PC-3 (cell line): Measurements from ENCODE around the gene A3GALT2. TPM values are rescaled to one million over a fixed set of nuclear protein-coding genes. Genes with fewer than 3 reads are reported as not detected.
A peak's percentile ranks its signal among the peaks of the same experiment; 100 is the strongest.

ENCODE experiments used
- ATAC-seq: fragments of 200-7000 bp; cut with Tn5 transposase; 2 replicates; pipeline ENCODE4 v1.9.1; 2020; ENCODE audit warnings: mild to moderate bottlenecking, moderate library complexity
- BruUV-seq: library from RNA; stranded (reverse); fragments of 400-500 nt; replicated peaks from 2 replicates; lab custom pipeline; 2021; lab: Mats Ljungman, UMichigan
- CTCF ChIA-PET: fragments of 300-600 bp; sonication (Branson Sonifier 250); formaldehyde crosslinking; loops from one replicate; lab custom pipeline; 2022; ENCODE audit warnings: antibody characterized with exemption; lab: Charles Lee
- POLR2A ChIA-PET: fragments of 300-600 bp; sonication (Branson Sonifier 250); formaldehyde crosslinking; loops from one replicate; lab custom pipeline; 2022; ENCODE audit warnings: antibody characterized with exemption; ENCODE audit not compliant: unreplicated experiment; lab: Charles Lee
- DNase-seq: peaks from one replicate; pipeline ENCODE4 v3.0.0-alpha.2; 2015
- H2AFZ ChIP-seq: fragments of 300-600 bp; sonication (generic); 2 replicates; pipeline ENCODE4 v1.6.0; 2016; ENCODE audit warnings: antibody characterized with exemption, low read length
- H3F3A ChIP-seq: fragments of 300-600 bp; sonication (generic); one replicate; pipeline ENCODE4 v1.6.0; 2017; ENCODE audit warnings: antibody characterized with exemption, low read length, control low read depth, mild to moderate bottlenecking; ENCODE audit not compliant: unreplicated experiment
- H3K27ac ChIP-seq: fragments of 300-600 bp; sonication (generic); 2 replicates; pipeline ENCODE4 v1.5.1; 2016; ENCODE audit warnings: mild to moderate bottlenecking, low read length
- H3K27me3 ChIP-seq: fragments of 300-600 bp; sonication (generic); 2 replicates; pipeline ENCODE4 v1.6.1; 2016; ENCODE audit warnings: low read length, mixed read lengths
- H3K36me3 ChIP-seq: fragments of 300-600 bp; sonication (generic); 2 replicates; pipeline ENCODE4 v1.6.1; 2016; ENCODE audit warnings: low read depth, mixed run types, low read length, mixed read lengths
- H3K4me1 ChIP-seq: fragments of 300-600 bp; sonication (generic); 2 replicates; pipeline ENCODE4 v1.5.1; 2016; ENCODE audit warnings: low read length; ENCODE audit not compliant: insufficient read depth
- H3K4me2 ChIP-seq: fragments of 300-600 bp; sonication (generic); 2 replicates; pipeline ENCODE4 v1.6.0; 2016; ENCODE audit warnings: low read length
- H3K4me3 ChIP-seq: fragments of 300-600 bp; sonication (generic); 2 replicates; pipeline ENCODE4 v1.5.1; 2016; ENCODE audit warnings: mild to moderate bottlenecking, low read length, mixed read lengths
- H3K79me2 ChIP-seq: fragments of 300-600 bp; sonication (generic); 2 replicates; pipeline ENCODE4 v1.6.1; 2017; ENCODE audit warnings: low read length, mixed read lengths
- H3K9ac ChIP-seq: fragments of 300-600 bp; sonication (generic); 2 replicates; pipeline ENCODE4 v1.6.0; 2016; ENCODE audit warnings: mild to moderate bottlenecking, low read length
- H3K9me2 ChIP-seq: fragments of 300-600 bp; sonication (generic); replicated peaks from 2 replicates; pipeline ENCODE4 v1.6.1; 2016; ENCODE audit warnings: mixed run types, low read length, mixed read lengths
- H3K9me3 ChIP-seq: fragments of 300-600 bp; sonication (generic); 2 replicates; pipeline ENCODE4 v1.6.1; 2016; ENCODE audit warnings: low read length, mixed read lengths
- H4K20me1 ChIP-seq: fragments of 300-600 bp; sonication (generic); 2 replicates; pipeline ENCODE4 v1.6.1; 2016; ENCODE audit warnings: low read length, mixed read lengths
- CTCF ChIP-seq: fragments of 300-600 bp; sonication (generic); conservative IDR thresholded peaks from 2 replicates; pipeline ENCODE4 v1.5.1; 2017; ENCODE audit warnings: antibody characterized with exemption, low read depth, mild to moderate bottlenecking, low read length
- EZH2 ChIP-seq: fragments of 300-600 bp; sonication (generic); IDR thresholded peaks from one replicate; pipeline ENCODE4 v1.6.1; 2017; ENCODE audit warnings: antibody characterized with exemption, mild to moderate bottlenecking, low read length; ENCODE audit not compliant: unreplicated experiment
- EZH2phosphoT487 ChIP-seq: fragments of 300-600 bp; sonication (generic); IDR thresholded peaks from 2 replicates; pipeline ENCODE4 v1.6.1; 2018; ENCODE audit warnings: mild to moderate bottlenecking, antibody characterized with exemption, low read length, borderline replicate concordance
- intact Hi-C: fragments of 100-400 bp; cut with micrococcal nuclease; formaldehyde crosslinking; loops from 2 replicates; pipeline ENCODE4 v1.9.0; 2023
- total RNA-seq: library from RNA; depleted of rRNA; stranded (reverse); fragments of >200 nt; gene quantifications from 2 replicates; pipeline ENCODE4 v1.2.3, GENCODE V29; 2014

Gene A3GALT2
- total RNA-seq, 1 experiment from 2014 or later = not detected

- H3K27me3 ChIP-seq = no peaks in the 10 kb centered on the region
- ATAC-seq = peak; percentile 3; the same call in 1 of the 2 replicates
- H3K4me1 ChIP-seq = peaks cover 67% of the 10 kb centered on the region
- H2AFZ ChIP-seq = no peak overlapping the region
- H3K79me2 ChIP-seq = peaks cover 91% of the 10 kb centered on the region
- H3F3A ChIP-seq = peaks cover 4% of the 10 kb centered on the region
- ChIA-PET POLR2A (interaction anchor here (0.7 kb wide), 1 partner anchor 73 kb away, joined by 4 read pairs; no protein-coding TSS in a partner anchor), CTCF (no interaction called here)
- intact Hi-C loops = loop anchor here (1.0 kb wide), 1 partner anchor 86 kb away; no protein-coding TSS in a partner anchor
- peaks cover 45% of the 10 kb centered on the region for H3K36me3 ChIP-seq
- no TSS peak for BruUV-seq
- peak overlapping the region; percentile 90 for H3K9ac ChIP-seq
- DNase-seq = peak; percentile 34
- H4K20me1 ChIP-seq = peaks cover 41% of the 10 kb centered on the region
- peak overlapping the region; percentile 90 for H3K4me2 ChIP-seq
- H3K27ac ChIP-seq = peak overlapping the region; percentile 94
- H3K4me3 ChIP-seq = peak overlapping the region; percentile 97
- no peaks in the 10 kb centered on the region for H3K9me3 ChIP-seq
- no peak for TF ChIP-seq CTCF
- TF ChIP-seq EZH2phosphoT487 = no peak
- TF ChIP-seq EZH2 = no peak
- no peaks in the 10 kb centered on the region for H3K9me2 ChIP-seq
Measured at GRCh38 chr1:33347650-33347992, 26.7 kb upstream of the A3GALT2 start.

DNA sequence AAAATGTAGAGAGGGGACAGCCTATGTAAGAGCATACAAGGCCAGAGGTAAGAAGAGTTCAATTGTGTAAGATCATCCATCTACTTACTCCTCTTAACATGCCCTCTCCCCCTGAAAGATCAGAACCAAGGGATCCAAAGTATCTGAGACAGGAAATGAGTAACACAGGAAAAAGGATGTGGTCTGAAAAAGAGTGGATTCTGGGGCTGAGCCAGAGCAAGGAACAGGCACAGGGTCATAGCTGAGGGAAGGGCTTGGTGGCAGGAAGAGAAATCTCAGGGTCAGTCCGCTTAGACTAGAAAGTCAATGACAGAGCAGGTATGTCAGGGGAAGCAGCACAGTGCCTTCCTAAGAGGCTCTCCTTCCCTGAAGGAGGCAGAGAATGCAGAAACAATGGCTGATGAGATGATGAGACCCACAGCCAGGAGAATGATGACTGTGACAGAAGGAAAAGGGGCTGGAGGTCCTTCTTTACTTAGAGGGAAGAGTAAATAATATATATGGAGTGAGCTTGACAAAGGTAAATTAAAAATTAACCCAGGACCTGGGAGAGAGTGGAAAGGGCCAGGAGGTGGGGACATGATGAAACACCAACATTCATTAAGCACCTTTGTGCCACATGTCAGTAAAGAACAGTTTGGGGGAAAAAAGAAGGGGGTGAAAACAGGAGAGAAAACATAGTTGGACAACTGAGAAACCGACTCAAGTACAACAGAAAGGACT is 26.2 kb upstream of the A3GALT2 start:
- Histone ChIP-seq H3K4me1 (peaks cover 69% of the 10 kb centered on the region), H3F3A (peaks cover 4% of the 10 kb centered on the region), H3K4me3 (peak overlapping the region; percentile 97), H2AFZ (no peak overlapping the region), H3K27me3 (no peaks in the 10 kb centered on the region), H3K4me2 (peak overlapping the region; percentile 90), H3K9me3 (no peaks in the 10 kb centered on the region), H3K79me2 (peaks cover 95% of the 10 kb centered on the region), H3K9ac (peak overlapping the region; percentile 90), H3K36me3 (peaks cover 45% of the 10 kb centered on the region), H3K27ac (peak overlapping the region; percentile 94), H3K9me2 (no peaks in the 10 kb centered on the region), H4K20me1 (peaks cover 41% of the 10 kb centered on the region)
- ChIA-PET POLR2A (interaction anchor here (0.7 kb wide), 1 partner anchor 74 kb away, joined by 4 read pairs; no protein-coding TSS in a partner anchor), CTCF (no interaction called here)
- TF ChIP-seq EZH2phosphoT487 (no peak), EZH2 (no peak), CTCF (no peak)
- intact Hi-C loops = loop anchor here (1.0 kb wide), 1 partner anchor 86 kb away; no protein-coding TSS in a partner anchor
- ATAC-seq (peak; percentile 44), DNase-seq (peak; percentile 94)
- TSS peak; percentile 80 for BruUV-seq

DNA sequence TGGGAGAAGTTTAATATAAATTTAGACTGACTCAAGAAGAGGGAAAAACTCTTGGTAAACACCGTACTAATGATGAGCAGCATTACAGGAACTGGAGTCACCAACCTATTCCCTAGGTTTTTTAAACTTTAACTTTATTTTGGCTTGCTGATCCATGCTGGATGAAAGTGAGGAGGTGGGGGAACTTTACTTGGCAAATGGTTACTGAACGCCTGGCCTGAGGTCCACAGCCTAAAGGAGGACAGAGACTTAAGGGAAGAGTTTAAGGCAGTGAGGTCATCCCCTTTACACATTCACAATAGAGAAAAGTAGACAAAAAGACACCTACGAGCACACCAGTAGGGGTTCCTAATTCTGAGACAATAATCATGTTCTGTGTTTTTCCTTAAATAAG is 25.6 kb upstream of the A3GALT2 start:
- no TSS peak for BruUV-seq
- no peaks in the 10 kb centered on the region for H3K9me2 ChIP-seq
- TF ChIP-seq EZH2 (no peak), CTCF (no peak), EZH2phosphoT487 (no peak)
- H3F3A ChIP-seq = peaks cover 4% of the 10 kb centered on the region
- H3K4me1 ChIP-seq = peaks cover 75% of the 10 kb centered on the region
- peaks cover 50% of the 10 kb centered on the region for H3K36me3 ChIP-seq
- ATAC-seq = no peak
- H3K9ac ChIP-seq = peak overlapping the region; percentile 68
- peaks cover 95% of the 10 kb centered on the region for H3K79me2 ChIP-seq
- ChIA-PET POLR2A (no interaction called here), CTCF (no interaction called here)
- H3K27me3 ChIP-seq = no peaks in the 10 kb centered on the region
- no peak overlapping the region for H2AFZ ChIP-seq
- H3K4me2 ChIP-seq = peak overlapping the region; percentile 90
- DNase-seq = no peak
- peak overlapping the region; percentile 94 for H3K27ac ChIP-seq
- H3K9me3 ChIP-seq = no peaks in the 10 kb centered on the region
- intact Hi-C loops = no loop called here
- H3K4me3 ChIP-seq = peak overlapping the region; percentile 97
- peaks cover 47% of the 10 kb centered on the region for H4K20me1 ChIP-seq
